Left ventricle myocardium superior (tissue), 1 donor: ENCODE results near the gene CRISP3. TPM values are rescaled to one million over a fixed set of nuclear protein-coding genes. Genes with fewer than 3 reads are reported as not detected.

ENCODE experiments used
- ATAC-seq: fragments of 200-7000 bp; cut with Tn5 transposase; one replicate; pipeline ENCODE4 v1.9.1; 2020; ENCODE audit warnings: mild to moderate bottlenecking, moderate library complexity
- DNase-seq: peaks from one replicate; pipeline ENCODE4 v3.0.0-alpha.2; 2020
- intact Hi-C: fragments of 100-400 bp; cut with micrococcal nuclease; formaldehyde crosslinking; loops from one replicate; pipeline ENCODE4 v1.11.0; 2022
- total RNA-seq: library from RNA; stranded (reverse); fragmentation: NEBNext Ultra II Directional; extraction: Animal tissue kit (Norgen Biotek cat#: 25700); gene quantifications from one replicate; pipeline ENCODE4 v1.2.1, GENCODE V29; 2021
- donor health status: DM: no; HTN: yes; CAD: no; lungs with severe emphysema.

The CRISP3 gene
- total RNA-seq, 1 donor from 2014 or later, result not detected

DNA sequence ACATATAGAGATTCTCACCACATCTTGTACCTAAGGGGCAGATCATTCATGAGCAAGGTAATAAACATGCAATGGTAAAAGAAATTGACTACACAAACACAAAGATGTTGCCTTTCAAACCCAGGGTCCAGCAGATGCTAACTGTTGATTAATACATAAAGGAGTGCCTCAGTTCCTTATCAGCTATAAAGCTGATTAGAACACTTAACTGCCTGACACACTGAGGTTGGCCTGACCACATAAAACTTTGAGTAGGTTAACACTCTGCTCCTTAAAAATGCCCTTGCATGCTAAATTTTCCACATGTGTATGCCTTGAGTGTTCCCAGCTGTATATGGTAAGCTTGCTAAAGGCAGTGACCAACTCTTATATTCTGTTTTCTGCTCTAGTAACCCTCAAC lies 45.7 kb downstream of the CRISP3 start:
- intact Hi-C loops, result no loop called here
- DNase-seq (no peak), ATAC-seq (no peak)

DNA sequence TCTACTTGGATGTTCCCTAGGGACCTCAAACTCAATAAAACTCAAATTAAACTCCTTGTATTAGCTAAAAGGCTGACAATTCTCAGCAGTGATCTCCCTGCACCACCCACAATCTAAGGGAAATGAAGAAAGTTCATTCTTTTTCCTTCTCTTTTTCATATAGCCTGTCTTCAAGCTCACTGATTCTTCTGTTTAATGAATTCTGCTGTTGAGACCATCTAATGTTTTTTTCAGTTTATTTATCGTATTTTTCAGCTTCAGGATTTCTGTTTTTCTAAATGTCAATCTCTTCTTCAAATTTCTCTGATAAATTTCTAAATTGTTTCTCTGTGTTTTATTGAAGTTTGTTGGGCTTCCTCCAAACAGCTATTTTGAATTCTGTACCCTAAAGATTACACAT lies 50.7 kb downstream of the CRISP3 start:
- DNase-seq (no peak), ATAC-seq (no peak)
- intact Hi-C loops, result no loop called here

DNA sequence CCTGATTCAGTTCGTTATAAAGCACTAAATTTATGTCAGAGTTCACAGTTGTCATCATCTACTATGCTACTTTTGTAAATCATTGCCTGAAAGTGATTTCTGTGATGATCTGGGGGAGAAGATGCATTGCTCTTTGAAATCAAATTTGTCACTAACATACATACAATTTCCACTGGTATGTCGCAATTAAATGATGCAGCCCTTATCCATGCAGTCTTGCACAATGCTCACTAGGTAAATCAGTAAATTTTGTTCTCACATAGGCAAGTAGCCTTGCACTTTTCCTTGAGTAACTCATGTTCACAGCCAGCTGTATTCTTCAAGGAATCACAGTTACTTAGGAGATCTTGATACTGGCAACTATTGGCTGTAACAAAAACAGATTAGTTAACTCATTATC lies 51.7 kb downstream of the CRISP3 start:
- ATAC-seq, result no peak
- intact Hi-C loops, result no loop called here

More for the DNA sequence above, 51.7 kb downstream of the CRISP3 start:
- no peak for DNase-seq

Other genes starting within 250 kb of the CRISP3 start
- not detected for gene GLYATL3, start 244.5 kb downstream of the CRISP3 start, total RNA-seq
- 0.32 TPM for gene C6orf141, start 193.7 kb downstream of the CRISP3 start, total RNA-seq
- gene RHAG, start 107.5 kb downstream of the CRISP3 start, total RNA-seq, result 0.62 TPM
- gene CRISP2, start 30.8 kb downstream of the CRISP3 start, total RNA-seq, result not detected
- not detected for gene PGK2, start 42.9 kb upstream of the CRISP3 start, total RNA-seq
- gene CRISP1, start 122.1 kb upstream of the CRISP3 start, total RNA-seq, result not detected
- gene DEFB114, start 219.8 kb upstream of the CRISP3 start, total RNA-seq, result not detected
- not detected for gene DEFB113, start 225.2 kb upstream of the CRISP3 start, total RNA-seq